Measurements from ENCODE around the gene TNNC1.
A peak's percentile ranks its signal among the peaks of the same experiment; 100 is the strongest.

Gene TNNC1

DNA sequence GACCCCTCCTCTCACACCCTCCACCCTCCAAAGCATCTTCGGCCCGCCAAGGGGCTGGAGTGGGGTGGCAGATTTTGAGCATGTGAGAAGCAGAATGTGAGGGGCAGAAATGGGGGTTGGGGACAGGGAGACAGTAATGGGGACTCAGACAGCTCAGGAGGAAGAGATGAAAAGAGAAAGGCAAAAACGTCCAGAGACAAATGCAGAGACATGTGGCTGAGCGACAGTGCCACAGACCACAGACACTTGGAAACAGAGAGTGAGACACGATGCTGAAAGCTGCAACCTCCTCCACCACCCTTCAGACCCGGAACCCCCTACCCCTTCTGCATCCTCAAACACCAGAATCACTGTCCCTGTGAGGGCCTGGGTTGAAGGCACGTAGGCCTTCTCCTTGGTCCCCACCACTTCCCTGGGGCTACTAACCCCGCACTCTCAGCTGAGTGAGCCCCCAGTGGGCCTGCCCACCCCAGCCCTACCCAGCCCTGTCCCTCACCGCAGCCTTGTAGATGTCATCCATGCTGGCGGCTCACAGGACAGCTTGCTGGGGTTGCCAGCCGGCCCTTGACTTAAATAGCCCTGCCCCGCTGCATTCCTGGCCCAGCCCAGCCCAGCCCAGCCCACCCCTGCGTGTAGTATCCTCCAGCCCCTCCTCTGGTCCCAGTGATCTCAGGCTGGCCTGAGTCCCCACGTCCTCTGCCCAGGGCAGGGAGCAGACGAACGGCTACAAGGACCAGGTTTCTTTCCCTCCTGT lies at the start of gene TNNC1:
Gene TNNC1 (minus strand): TSS at position 546 of the 754 bp plus-strand sequence. CDS start 26 bp downstream, at position 520.
- H3K36me3 Mint-ChIP-seq (ENCODE audit: low read depth): peaks cover 14% of the 10 kb centered on the region
- H3K4me1 Mint-ChIP-seq (ENCODE audit: low read depth): peaks cover 24% of the 10 kb centered on the region
- H3K4me3 Mint-ChIP-seq: peak within 1 kb of the TSS; percentile 98
- no peaks in the 10 kb centered on the region for H3K27me3 Mint-ChIP-seq (ENCODE audit: low read depth)
- H3K27ac Mint-ChIP-seq: peak within 1 kb of the TSS; percentile 93
- no peak for DNase-seq (ENCODE audit: low spot score)
- H3K9me3 Mint-ChIP-seq: no peaks in the 10 kb centered on the region

DNA sequence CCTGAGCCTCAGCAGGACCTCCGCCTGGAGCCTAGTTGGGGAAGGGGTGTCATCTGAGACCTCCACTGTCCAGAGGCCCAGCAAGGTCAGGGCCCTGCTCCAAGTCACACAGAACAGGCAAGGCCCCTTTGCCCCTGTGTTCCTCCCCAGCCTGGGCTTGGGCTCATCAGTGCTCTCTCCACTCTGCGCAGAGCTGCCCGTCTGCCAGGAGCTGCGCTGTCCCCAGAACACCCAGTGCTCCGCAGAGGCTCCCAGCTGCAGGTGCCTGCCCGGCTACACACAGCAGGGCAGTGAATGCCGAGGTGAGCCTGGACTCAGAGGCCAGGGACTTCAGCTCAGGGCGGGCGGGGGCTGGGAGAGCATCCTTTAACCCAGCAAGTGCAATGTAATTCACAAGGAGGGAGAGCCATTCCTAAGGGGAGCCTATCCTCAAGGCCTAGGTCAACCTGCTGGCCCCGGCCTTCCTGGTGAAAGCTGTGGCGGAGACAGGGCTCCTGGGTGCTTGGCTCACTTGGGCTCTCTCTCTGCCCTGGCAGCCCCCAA lies 49.0 kb upstream of the TNNC1 start:
- Mint-ChIP-seq H3K9me3 (no peaks in the 10 kb centered on the region), H3K4me3 (no peak overlapping the region), H3K4me1 (ENCODE audit: low read depth) (no peaks in the 10 kb centered on the region), H3K27me3 (ENCODE audit: low read depth) (no peaks in the 10 kb centered on the region), H3K36me3 (ENCODE audit: low read depth) (no peaks in the 10 kb centered on the region), H3K27ac (no peak overlapping the region)
- DNase-seq (ENCODE audit: low spot score): no peak

DNA sequence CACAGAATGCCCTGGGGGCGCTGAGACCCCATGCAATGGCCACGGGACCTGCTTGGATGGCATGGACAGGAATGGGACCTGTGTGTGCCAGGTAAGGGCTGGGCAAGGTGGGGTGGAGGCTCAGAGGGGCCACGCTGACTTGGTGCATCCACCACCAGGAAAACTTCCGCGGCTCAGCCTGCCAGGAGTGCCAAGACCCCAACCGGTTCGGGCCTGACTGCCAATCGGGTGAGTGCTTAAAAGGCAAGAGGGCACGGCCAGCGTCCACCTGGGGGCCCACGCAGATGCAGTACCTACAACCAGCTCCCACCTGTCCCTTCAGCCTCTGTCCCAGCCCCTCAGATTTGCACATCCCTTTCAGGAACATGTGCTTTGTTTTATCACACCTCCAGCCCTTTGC lies 48.2 kb upstream of the TNNC1 start:
- H3K4me1 Mint-ChIP-seq (ENCODE audit: low read depth): no peaks in the 10 kb centered on the region
- H3K4me3 Mint-ChIP-seq: no peak overlapping the region
- H3K27ac Mint-ChIP-seq: no peak overlapping the region
- no peak for DNase-seq (ENCODE audit: low spot score)
- no peaks in the 10 kb centered on the region for H3K36me3 Mint-ChIP-seq (ENCODE audit: low read depth)
- H3K27me3 Mint-ChIP-seq (ENCODE audit: low read depth): no peaks in the 10 kb centered on the region
- no peaks in the 10 kb centered on the region for H3K9me3 Mint-ChIP-seq

DNA sequence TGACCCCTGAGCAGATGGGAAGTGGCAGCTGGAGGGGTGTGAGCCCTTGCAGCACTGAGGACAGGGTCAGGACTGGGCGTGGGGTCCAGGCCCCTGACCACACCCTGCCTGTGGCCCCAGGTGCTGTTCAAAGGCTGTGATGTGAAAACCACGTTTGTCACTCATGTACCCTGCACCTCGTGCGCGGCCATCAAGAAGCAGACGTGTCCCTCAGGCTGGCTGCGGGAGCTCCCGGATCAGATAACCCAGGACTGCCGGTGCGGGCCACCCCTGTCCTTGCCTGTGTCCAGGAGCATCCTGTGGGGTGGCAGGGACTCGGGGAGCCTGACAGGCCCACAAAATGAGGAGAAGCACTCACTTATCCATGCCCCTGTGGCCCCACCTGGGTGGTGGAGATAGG lies 47.2 kb upstream of the TNNC1 start:
- H3K36me3 Mint-ChIP-seq (ENCODE audit: low read depth): no peaks in the 10 kb centered on the region
- no peaks in the 10 kb centered on the region for H3K4me1 Mint-ChIP-seq (ENCODE audit: low read depth)
- no peaks in the 10 kb centered on the region for H3K27me3 Mint-ChIP-seq (ENCODE audit: low read depth)
- no peaks in the 10 kb centered on the region for H3K9me3 Mint-ChIP-seq
- H3K27ac Mint-ChIP-seq: no peak overlapping the region
- H3K4me3 Mint-ChIP-seq: no peak overlapping the region
- no peak for DNase-seq (ENCODE audit: low spot score)

DNA sequence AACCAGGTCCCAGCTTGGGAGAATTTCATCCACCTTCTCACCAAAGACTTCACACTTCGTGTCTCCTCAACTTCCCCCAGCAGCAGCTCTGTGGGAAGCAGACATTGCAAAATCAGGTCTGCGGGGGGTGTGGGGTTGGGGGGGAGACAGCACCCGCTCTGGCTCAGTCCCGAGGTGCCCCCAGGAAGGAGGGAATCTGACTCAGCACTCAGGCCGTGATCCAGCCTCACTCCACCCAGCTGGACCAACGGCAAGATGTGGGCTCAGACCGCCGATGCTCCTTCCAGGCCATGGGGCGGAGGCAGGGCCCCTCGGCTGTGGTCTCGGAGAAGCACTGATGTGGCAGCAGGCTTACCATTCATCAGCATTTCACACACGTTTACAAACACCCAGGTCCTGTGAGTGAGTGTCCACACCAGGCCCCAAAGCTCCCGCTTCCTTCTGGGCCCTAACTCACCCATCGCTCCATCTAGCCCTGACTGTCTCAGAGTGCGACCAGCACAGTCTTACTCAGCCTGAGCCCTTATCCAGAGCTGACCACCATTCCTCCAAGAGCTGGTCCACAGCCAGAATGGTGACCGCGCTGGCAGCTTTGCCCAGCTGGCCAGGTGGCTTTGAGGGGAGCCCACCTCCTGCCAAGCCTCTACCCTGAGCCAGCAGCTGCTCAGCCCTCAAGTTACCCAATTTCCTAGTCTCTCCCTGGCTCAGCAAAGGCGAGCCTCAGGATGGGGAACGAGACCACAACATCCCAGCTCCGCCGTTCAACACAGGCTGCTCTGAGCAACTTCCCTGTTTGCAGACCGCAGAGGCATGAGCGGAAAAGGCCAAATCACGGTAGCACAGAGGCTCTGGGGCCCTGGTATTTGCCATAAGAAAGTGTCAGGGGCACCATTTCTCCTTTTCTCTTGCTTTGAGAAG lies 44.6 kb upstream of the TNNC1 start:
- H3K4me1 Mint-ChIP-seq (ENCODE audit: low read depth): no peaks in the 10 kb centered on the region
- no peaks in the 10 kb centered on the region for H3K36me3 Mint-ChIP-seq (ENCODE audit: low read depth)

DNA sequence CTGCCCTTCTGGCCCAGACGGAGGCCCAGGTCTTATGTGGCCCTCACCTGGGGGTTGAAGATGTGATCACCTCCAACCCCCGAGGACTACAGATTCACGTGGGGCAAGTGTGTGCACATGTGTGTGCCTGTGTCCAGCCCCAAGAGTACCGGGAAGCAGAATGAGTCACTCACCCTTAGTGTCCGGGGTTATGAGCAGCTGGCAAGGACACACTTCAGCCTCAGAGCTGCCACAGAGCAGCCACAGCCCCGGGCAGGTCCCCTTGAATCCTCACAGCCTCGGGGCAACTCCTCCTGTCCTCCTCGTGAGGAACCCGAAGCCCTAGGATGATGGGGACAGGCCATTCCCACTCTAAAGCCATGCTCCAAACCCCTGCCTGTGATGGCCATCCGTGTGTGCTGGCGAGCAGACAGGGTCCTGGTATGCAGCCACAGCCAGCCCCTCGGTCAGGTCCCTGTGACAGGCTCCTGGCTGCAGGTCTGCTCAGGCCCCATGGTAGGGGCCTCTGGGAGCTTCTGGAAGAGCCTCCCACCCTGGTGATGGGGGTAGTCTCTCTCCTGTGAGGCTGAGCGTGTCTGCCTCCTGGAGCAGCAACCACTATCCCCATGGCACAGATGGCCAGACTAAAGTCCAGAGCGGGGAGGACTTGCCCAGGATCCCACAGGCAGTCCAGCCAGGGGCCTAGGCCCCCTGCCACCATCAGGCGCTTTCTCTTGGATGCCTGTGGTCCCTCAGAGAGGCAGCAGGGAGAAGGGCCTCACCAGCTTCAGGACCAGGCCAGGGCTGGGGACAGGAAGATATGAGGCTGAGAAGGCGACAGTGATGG lies 42.1 kb upstream of the TNNC1 start:
- no peaks in the 10 kb centered on the region for H3K4me1 Mint-ChIP-seq (ENCODE audit: low read depth)
- H3K4me3 Mint-ChIP-seq: no peak overlapping the region
- no peak overlapping the region for H3K27ac Mint-ChIP-seq
- peaks cover 6% of the 10 kb centered on the region for H3K36me3 Mint-ChIP-seq (ENCODE audit: low read depth)
- H3K27me3 Mint-ChIP-seq (ENCODE audit: low read depth): no peaks in the 10 kb centered on the region
- DNase-seq (ENCODE audit: low spot score): no peak
- no peaks in the 10 kb centered on the region for H3K9me3 Mint-ChIP-seq

More for the DNA sequence above, 44.6 kb upstream of the TNNC1 start:
- DNase-seq (ENCODE audit: low spot score): no peak
- no peaks in the 10 kb centered on the region for H3K9me3 Mint-ChIP-seq
- no peak overlapping the region for H3K4me3 Mint-ChIP-seq
- no peaks in the 10 kb centered on the region for H3K27me3 Mint-ChIP-seq (ENCODE audit: low read depth)
- no peak overlapping the region for H3K27ac Mint-ChIP-seq

DNA sequence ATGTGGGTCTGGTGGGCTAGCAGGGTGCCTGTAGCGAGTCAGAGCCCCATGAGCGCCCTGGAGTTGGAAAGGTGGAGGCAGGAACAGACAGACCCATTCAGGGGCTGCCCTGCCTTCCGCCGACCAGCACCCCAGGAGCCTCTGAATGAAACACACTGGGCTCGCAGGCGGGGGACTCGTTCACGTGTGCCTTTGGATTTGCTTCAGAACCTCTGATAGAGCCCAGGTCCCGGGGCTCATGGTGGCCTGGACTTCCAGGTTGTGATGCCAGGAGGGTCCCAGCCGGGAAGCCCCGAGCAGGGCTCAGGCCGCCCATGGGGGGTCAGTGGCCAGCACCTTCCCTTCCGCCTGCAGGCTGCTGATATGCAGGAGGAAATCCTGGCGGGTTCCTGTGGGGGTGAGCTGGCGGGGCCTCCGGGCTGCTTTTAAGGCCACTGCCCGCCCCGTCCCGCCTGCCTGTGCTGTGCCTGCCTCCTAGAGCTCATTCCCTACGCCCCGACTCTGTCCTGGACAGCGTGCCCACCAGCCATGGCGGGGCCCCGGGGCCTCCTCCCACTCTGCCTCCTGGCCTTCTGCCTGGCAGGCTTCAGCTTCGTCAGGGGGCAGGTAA lies 41.1 kb upstream of the TNNC1 start, which contains the start of gene STAB1:
Gene STAB1 (plus strand): TSS at position 453 of the 610 bp plus-strand sequence. CDS start 76 bp downstream, at position 529.
- H3K27ac Mint-ChIP-seq: no peak within 1 kb of the TSS
- no peaks in the 10 kb centered on the region for H3K4me1 Mint-ChIP-seq (ENCODE audit: low read depth)
- DNase-seq (ENCODE audit: low spot score): no peak
- peaks cover 10% of the 10 kb centered on the region for H3K36me3 Mint-ChIP-seq (ENCODE audit: low read depth)
- H3K27me3 Mint-ChIP-seq (ENCODE audit: low read depth): no peaks in the 10 kb centered on the region
- no peak within 1 kb of the TSS for H3K4me3 Mint-ChIP-seq
- no peaks in the 10 kb centered on the region for H3K9me3 Mint-ChIP-seq

DNA sequence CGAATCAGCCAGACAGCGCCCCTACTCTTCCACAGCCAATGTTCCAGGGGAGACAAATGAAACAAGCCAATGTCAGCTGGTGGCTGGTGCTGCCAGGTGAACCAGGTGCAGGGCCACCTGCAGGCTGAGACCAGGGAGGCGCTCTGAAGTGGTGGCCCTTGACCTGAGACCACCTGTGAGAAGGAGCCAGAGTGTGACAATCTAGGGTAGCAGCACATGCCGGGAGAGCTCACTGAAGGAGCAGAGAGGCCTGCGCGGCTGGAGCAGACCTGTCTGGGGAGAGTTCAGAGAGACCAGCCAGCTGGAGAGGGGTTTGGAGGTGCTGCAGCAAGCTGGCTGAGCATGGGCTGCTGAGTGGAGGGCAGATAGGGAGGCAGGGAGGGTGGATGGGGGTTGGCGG lies 40.6 kb upstream of the TNNC1 start:
- Mint-ChIP-seq H3K9me3 (no peaks in the 10 kb centered on the region), H3K36me3 (ENCODE audit: low read depth) (peaks cover 13% of the 10 kb centered on the region), H3K27me3 (ENCODE audit: low read depth) (no peaks in the 10 kb centered on the region), H3K4me3 (no peak overlapping the region), H3K27ac (no peak overlapping the region), H3K4me1 (ENCODE audit: low read depth) (no peaks in the 10 kb centered on the region)
- no peak for DNase-seq (ENCODE audit: low spot score)

DNA sequence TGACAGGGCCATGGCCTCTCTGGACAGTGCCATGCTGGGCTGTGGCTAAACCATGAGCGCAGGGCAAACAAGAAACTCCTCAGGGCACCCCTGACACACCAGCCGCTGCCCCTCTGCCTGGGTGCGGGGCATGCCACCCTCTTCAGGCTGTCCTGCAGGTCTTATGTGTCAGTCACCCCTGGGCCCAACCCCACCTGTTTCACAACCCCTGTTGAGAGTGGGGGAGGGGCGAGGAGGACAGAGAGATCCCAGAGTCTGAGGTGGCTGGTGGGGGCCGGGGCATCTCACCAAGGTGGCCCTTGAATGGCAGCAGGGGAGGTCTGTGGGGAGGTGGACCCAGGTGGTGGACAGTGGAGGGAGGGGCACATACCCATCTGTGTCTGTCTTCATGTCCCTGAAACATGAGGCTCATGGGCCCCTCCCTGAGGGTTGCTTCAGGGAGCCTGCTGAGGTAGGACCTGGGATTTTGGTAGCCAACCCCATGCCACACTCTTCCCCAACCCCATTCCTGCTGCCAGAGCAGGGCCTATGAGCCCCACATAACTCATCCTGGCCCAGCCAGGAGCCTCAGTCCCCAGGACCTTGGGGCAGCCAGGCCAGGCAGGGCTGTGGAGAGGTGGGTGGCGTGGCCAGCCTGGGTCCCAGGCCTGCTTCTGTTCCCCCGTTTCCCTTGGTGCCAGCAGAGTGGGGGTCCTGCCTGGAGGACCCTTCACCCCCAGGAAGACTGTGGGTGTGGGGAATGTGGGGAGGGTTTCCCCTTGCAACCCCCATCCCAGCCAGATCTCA lies 39.6 kb upstream of the TNNC1 start:
- H3K27ac Mint-ChIP-seq: no peak overlapping the region
- no peaks in the 10 kb centered on the region for H3K9me3 Mint-ChIP-seq
- H3K4me1 Mint-ChIP-seq (ENCODE audit: low read depth): no peaks in the 10 kb centered on the region
- DNase-seq (ENCODE audit: low spot score): no peak
- H3K4me3 Mint-ChIP-seq: no peak overlapping the region
- no peaks in the 10 kb centered on the region for H3K27me3 Mint-ChIP-seq (ENCODE audit: low read depth)
- peaks cover 13% of the 10 kb centered on the region for H3K36me3 Mint-ChIP-seq (ENCODE audit: low read depth)

DNA sequence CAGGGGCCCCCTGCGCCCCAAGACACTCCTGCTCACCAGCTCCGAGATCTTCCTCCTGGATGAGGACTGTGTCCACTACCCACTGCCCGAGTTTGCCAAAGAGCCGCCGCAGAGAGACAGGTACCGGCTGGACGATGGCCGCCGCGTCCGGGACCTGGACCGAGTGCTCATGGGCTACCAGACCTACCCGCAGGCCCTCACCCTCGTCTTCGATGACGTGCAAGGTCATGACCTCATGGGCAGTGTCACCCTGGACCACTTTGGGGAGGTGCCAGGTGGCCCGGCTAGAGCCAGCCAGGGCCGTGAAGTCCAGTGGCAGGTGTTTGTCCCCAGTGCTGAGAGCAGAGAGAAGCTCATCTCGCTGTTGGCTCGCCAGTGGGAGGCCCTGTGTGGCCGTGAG lies 38.2 kb upstream of the TNNC1 start:
- no peak for DNase-seq (ENCODE audit: low spot score)
- Mint-ChIP-seq H3K4me3 (no peak overlapping the region), H3K27ac (no peak overlapping the region), H3K9me3 (no peaks in the 10 kb centered on the region), H3K36me3 (ENCODE audit: low read depth) (peaks cover 15% of the 10 kb centered on the region), H3K27me3 (ENCODE audit: low read depth) (no peaks in the 10 kb centered on the region), H3K4me1 (ENCODE audit: low read depth) (no peaks in the 10 kb centered on the region)

DNA sequence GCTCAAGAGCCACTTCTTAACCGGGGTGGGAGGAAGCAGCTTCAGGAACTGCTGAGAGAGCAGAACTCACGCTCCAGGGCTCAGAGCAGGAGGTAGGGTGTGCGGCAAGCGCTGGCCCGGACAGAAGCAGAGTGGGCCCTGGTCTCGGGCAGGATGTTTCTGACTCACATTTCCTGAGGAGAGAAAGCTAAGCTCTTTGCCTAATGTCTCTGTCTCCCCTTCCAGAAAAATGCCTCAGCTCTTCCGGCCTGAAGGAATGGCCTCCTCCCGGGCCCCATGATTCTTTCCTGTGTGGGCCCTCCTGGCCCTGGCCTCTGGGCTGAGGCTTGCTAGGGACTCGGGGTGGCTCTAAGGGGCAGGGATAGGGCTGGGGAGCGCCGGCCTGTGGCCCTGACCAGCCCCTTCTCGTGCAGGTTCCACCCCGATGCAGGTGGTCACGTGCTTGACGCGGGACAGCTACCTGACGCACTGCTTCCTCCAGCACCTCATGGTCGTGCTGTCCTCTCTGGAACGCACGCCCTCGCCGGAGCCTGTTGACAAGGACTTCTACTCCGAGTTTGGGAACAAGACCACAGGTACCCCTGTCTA lies 37.2 kb upstream of the TNNC1 start:
- Mint-ChIP-seq H3K36me3 (ENCODE audit: low read depth) (peaks cover 15% of the 10 kb centered on the region), H3K4me1 (ENCODE audit: low read depth) (no peaks in the 10 kb centered on the region), H3K9me3 (no peaks in the 10 kb centered on the region), H3K27me3 (ENCODE audit: low read depth) (no peaks in the 10 kb centered on the region), H3K27ac (no peak overlapping the region), H3K4me3 (no peak overlapping the region)
- no peak for DNase-seq (ENCODE audit: low spot score)
